ENCODE data around the gene MSH6.
A peak's percentile ranks its signal among the peaks of the same experiment; 100 is the strongest.

The MSH6 gene

DNA sequence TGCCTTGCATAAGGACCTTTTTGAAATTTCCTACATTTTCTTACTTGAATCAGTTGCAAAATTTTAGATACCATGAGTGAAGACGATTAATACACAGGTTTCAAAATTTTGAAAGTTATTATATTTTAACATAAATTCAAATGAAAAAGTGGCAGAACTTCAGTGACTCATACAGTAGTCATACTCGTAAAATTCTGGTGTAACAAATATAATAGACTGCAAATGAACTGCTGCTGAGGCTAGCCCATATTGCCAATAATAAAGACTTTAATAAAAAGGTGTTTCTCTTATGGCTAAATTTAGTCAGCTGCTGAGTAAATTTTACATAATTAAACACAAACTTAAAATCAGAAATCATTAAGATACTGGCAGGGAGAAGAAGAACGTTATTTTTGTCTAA lies 36.9 kb downstream of the MSH6 start:
- Histone ChIP-seq H3K36me3 (peaks cover 91% of the 10 kb centered on the region), H3K27ac (no peak overlapping the region), H3K4me3 (ENCODE audit: low read depth in 1 of 2, low read length in 1 of 2) (no peak overlapping the region), H3K27me3 (no peaks in the 10 kb centered on the region), H3K9me3 (no peaks in the 10 kb centered on the region), H3K4me1 (ENCODE audit: control insufficient read depth in 1 of 2, insufficient read depth in 1 of 2, low read depth in 1 of 2, low read length in 1 of 2) (no peaks in the 10 kb centered on the region)
- TF ChIP-seq, protein P1, sequence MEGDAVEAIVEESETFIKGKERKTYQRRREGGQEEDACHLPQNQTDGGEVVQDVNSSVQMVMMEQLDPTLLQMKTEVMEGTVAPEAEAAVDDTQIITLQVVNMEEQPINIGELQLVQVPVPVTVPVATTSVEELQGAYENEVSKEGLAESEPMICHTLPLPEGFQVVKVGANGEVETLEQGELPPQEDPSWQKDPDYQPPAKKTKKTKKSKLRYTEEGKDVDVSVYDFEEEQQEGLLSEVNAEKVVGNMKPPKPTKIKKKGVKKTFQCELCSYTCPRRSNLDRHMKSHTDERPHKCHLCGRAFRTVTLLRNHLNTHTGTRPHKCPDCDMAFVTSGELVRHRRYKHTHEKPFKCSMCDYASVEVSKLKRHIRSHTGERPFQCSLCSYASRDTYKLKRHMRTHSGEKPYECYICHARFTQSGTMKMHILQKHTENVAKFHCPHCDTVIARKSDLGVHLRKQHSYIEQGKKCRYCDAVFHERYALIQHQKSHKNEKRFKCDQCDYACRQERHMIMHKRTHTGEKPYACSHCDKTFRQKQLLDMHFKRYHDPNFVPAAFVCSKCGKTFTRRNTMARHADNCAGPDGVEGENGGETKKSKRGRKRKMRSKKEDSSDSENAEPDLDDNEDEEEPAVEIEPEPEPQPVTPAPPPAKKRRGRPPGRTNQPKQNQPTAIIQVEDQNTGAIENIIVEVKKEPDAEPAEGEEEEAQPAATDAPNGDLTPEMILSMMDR (IDR thresholded peaks at IDR 0.05), result no peak

DNA sequence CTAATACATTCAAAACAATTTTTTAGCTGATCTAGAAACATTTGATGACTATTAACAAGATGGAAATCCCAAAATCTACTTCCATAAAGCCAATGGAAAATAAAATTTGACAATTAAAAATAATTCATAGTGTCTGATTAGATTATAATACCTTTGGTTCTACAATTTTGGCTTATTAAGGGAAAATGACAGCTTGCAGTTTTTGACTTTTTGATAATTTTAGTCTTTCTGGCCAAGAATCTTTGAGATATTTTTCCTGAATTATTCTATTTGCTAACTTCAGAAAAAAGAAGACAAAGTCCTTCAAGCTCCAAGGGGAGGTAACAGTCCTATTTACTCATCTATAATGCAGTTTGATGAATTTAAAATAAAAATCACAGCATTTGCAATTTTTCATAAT lies 39.6 kb downstream of the MSH6 start:
- peaks cover 85% of the 10 kb centered on the region for H3K36me3 ChIP-seq
- no peaks in the 10 kb centered on the region for H3K9me3 ChIP-seq
- H3K27me3 ChIP-seq, result no peaks in the 10 kb centered on the region
- no peak overlapping the region for H3K27ac ChIP-seq
- H3K4me1 ChIP-seq (ENCODE audit: control insufficient read depth in 1 of 2, insufficient read depth in 1 of 2, low read depth in 1 of 2, low read length in 1 of 2), result no peaks in the 10 kb centered on the region
- H3K4me3 ChIP-seq (ENCODE audit: low read depth in 1 of 2, low read length in 1 of 2), result no peak overlapping the region
- TF ChIP-seq, protein P1 (IDR thresholded peaks at IDR 0.05), result no peak

DNA sequence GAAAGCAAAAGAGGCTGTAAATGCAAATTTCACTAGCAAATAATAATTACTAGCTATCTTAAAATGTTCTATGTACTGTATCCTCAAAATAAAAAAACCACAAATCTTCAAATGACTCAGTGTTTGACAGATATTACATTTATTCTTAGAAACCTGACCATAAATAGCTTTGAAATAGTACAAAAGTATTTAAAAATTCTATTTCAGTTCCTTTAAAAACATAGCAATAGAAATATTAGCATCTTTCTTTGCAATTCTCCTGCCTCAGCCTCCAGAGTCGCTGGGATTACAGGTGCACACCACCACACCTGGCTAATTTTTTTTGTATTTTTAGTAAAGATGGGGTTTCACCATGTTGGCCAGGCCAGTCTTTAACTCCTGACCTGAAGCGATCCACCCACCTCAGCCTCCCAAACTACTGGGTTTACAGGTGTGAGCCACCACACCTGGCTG lies 50.6 kb downstream of the MSH6 start:
- Histone ChIP-seq H3K4me3 (ENCODE audit: low read depth in 1 of 2, low read length in 1 of 2) (no peak overlapping the region), H3K36me3 (peaks cover 94% of the 10 kb centered on the region), H3K4me1 (ENCODE audit: control insufficient read depth in 1 of 2, insufficient read depth in 1 of 2, low read depth in 1 of 2, low read length in 1 of 2) (no peaks in the 10 kb centered on the region), H3K27ac (no peak overlapping the region), H3K27me3 (no peaks in the 10 kb centered on the region), H3K9me3 (no peaks in the 10 kb centered on the region)
- TF ChIP-seq, protein P1 (IDR thresholded peaks at IDR 0.05), result no peak

DNA sequence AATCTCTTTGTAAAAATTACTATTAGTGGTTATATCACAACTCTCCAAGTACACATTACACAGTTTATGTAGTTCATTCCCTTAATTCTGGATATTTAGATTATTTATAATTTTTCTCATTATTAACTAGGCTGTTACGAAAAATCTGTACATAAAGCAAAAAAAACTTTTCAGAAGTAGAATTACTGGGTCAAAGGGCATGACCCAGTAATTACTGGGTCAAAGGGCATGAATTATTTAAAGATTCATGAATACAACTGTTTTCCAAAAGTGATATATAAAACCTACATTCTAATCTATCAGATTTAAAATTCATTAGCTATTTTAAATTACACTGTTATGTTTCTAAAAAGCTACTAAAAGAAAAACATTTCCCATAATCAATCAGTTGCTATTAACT lies 55.3 kb downstream of the MSH6 start:
- Histone ChIP-seq H3K4me1 (ENCODE audit: control insufficient read depth in 1 of 2, insufficient read depth in 1 of 2, low read depth in 1 of 2, low read length in 1 of 2) (peaks cover 0 to 5% of the 10 kb centered on the region in 2 experiments), H3K27me3 (no peaks in the 10 kb centered on the region), H3K9me3 (no peaks in the 10 kb centered on the region), H3K36me3 (peaks cover 63% of the 10 kb centered on the region), H3K27ac (no peak overlapping the region), H3K4me3 (ENCODE audit: low read depth in 1 of 2, low read length in 1 of 2) (no peak overlapping the region)
- TF ChIP-seq, protein P1 (IDR thresholded peaks at IDR 0.05), result no peak

DNA sequence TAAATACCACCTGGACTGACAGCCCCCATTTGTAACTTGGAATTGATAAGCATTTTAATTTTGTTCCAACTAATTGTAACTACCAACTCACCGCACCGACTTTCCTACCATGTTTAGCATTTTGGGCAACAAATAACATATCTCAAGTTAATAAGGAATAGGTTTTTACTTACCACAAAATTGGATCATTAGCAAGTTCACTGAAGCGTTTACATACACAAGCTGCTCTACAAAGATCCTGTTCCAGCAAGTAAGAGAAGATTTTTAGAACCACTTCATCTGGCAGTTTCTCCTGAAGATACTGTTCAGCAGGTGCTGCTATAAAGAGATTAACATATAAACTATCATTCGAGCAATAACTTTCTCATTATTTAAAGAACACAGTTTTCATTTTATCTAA lies 55.7 kb downstream of the MSH6 start:
- H3K27me3 ChIP-seq, result no peaks in the 10 kb centered on the region
- H3K4me1 ChIP-seq (ENCODE audit: control insufficient read depth in 1 of 2, insufficient read depth in 1 of 2, low read depth in 1 of 2, low read length in 1 of 2), result peaks cover 1 to 8% of the 10 kb centered on the region in 2 experiments
- no peak overlapping the region for H3K27ac ChIP-seq
- H3K9me3 ChIP-seq, result no peaks in the 10 kb centered on the region
- H3K36me3 ChIP-seq, result peaks cover 58% of the 10 kb centered on the region
- no peak overlapping the region for H3K4me3 ChIP-seq (ENCODE audit: low read depth in 1 of 2, low read length in 1 of 2)
- TF ChIP-seq, protein P1 (IDR thresholded peaks at IDR 0.05), result no peak

DNA sequence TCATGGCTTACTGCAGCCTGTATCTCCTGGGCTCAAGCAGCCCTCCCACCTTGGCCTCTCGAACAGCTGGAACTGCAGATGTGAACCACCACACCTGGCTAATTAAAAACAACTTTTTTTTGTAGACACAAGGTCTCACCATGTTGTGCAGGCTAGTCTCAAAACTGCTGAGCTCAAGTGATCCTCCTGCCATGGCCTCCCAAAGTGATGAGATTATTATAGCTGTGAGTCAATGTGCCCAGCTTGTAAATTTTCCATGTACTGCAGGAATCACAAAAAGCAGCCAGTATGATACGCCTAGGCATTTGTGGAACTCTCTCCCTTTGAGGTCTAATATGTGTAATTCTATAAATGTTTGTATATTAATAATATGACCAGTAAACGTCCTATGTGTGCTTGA lies 59.9 kb downstream of the MSH6 start:
- H3K36me3 ChIP-seq, result peaks cover 17% of the 10 kb centered on the region
- H3K27ac ChIP-seq, result peak overlapping the region; percentile 26
- TF ChIP-seq, protein P1 (IDR thresholded peaks at IDR 0.05), result no peak
- peaks cover 4 to 8% of the 10 kb centered on the region in 2 experiments for H3K4me1 ChIP-seq (ENCODE audit: control insufficient read depth in 1 of 2, insufficient read depth in 1 of 2, low read depth in 1 of 2, low read length in 1 of 2)
- no peak overlapping the region for H3K4me3 ChIP-seq (ENCODE audit: low read depth in 1 of 2, low read length in 1 of 2)
- no peaks in the 10 kb centered on the region for H3K9me3 ChIP-seq
- H3K27me3 ChIP-seq, result no peaks in the 10 kb centered on the region
